GM19463 (cell line): ENCODE measurements around the gene ABI1.
A peak's percentile ranks its signal among the peaks of the same experiment; 100 is the strongest.
"Not testable (repeated sequence)": the region's sequence is repeated elsewhere in the genome, so short reads cannot be mapped to it uniquely, and the experiment has no call there.

Source experiments
- ATAC-seq: cut with Tn5 transposase; IDR thresholded peaks from one replicate; pipeline ENCODE4 v1.9.1; 2021; ENCODE audit warnings: mild to moderate bottlenecking, moderate library complexity; ENCODE audit not compliant: unreplicated experiment

Gene ABI1

GRCh38 chr10:26805567-26806245, 55.1 kb downstream of the ABI1 start:
- no peak for ATAC-seq

- no peak for ATAC-seq
Measured at GRCh38 chr10:26804418-26805393, 56.1 kb downstream of the ABI1 start.

- no peak for ATAC-seq
Measured at GRCh38 chr10:26803849-26804248, 56.9 kb downstream of the ABI1 start.

GRCh38 chr10:26802527-26802926, 58.2 kb downstream of the ABI1 start:
- ATAC-seq = no peak

GRCh38 chr10:26801831-26802230, 58.9 kb downstream of the ABI1 start:
- ATAC-seq = peak; percentile 34

- ATAC-seq = no peak
Measured at GRCh38 chr10:26801274-26801673, 59.5 kb downstream of the ABI1 start.

- ATAC-seq = no peak
Measured at GRCh38 chr10:26800468-26800867, 60.3 kb downstream of the ABI1 start.

- no peak for ATAC-seq
Measured at GRCh38 chr10:26799342-26799741, 61.4 kb downstream of the ABI1 start.

GRCh38 chr10:26798298-26798697, 62.5 kb downstream of the ABI1 start:
- ATAC-seq = no peak

- no peak for ATAC-seq
Measured at GRCh38 chr10:26797340-26797739, 63.4 kb downstream of the ABI1 start.

- ATAC-seq = no peak
Measured at GRCh38 chr10:26792758-26793495, 67.8 kb downstream of the ABI1 start.

GRCh38 chr10:26790221-26790995, 70.3 kb downstream of the ABI1 start:
- ATAC-seq = no peak

GRCh38 chr10:26789779-26790178, 71.0 kb downstream of the ABI1 start:
- not testable (repeated sequence) for ATAC-seq

GRCh38 chr10:26787362-26787761, 73.4 kb downstream of the ABI1 start:
- ATAC-seq = no peak

GRCh38 chr10:26781797-26782196, 79.0 kb downstream of the ABI1 start:
- no peak for ATAC-seq

GRCh38 chr10:26780793-26781601, 79.8 kb downstream of the ABI1 start:
- peak; percentile 74 for ATAC-seq

GRCh38 chr10:26780106-26780792, 80.5 kb downstream of the ABI1 start:
- no peak for ATAC-seq

GRCh38 chr10:26779176-26779860, 81.4 kb downstream of the ABI1 start:
- ATAC-seq = no peak

GRCh38 chr10:26777686-26778085, 83.1 kb downstream of the ABI1 start:
- ATAC-seq = no peak
